T-helper 1 cell treated with Interleukin-12 subunit alpha and Interleukin-12 subunit beta and Interleukin-4 antibody, amounts not matched to agents 30 ng/mL and 1 ng/mL, for 36 hours (primary cell): ENCODE results near the gene PPP3CB. TPM values are rescaled to one million over a fixed set of nuclear protein-coding genes. Genes with fewer than 3 reads are reported as not detected.
"Not testable (repeated sequence)": the region's sequence is repeated elsewhere in the genome, so short reads cannot be mapped to it uniquely, and the experiment has no call there.

Experiments
- intact Hi-C: fragments of 100-400 bp; cut with micrococcal nuclease; formaldehyde crosslinking; loops from one replicate; pipeline ENCODE4 v1.15.1; 2024
- total RNA-seq: library from RNA; stranded (reverse); gene quantifications from 2 replicates; pipeline ENCODE4 v1.2.3, GENCODE V29; 2022

Gene PPP3CB
- total RNA-seq, 1 donor from 2014 or later = 48.9 TPM

GRCh38 chr10:73423309-73423708, 72.5 kb downstream of the PPP3CB start:
- intact Hi-C loops = no loop called here

- intact Hi-C loops = loop anchor here (10.0 kb wide), 2 partner anchors 738 to 1698 kb away; partner anchors contain the start of genes ADK, AP3M1 and SAMD8
Measured at GRCh38 chr10:73416571-73416970, 79.3 kb downstream of the PPP3CB start.

GRCh38 chr10:73414230-73414945, 81.4 kb downstream of the PPP3CB start:
- intact Hi-C loops = loop anchor here (1.0 to 10.0 kb wide), 10 partner anchors 56 to 1700 kb away; partner anchors contain the start of genes ADK, AP3M1, CFAP70 and MICU1

- intact Hi-C loops = loop anchor here (1.0 to 10.0 kb wide), 13 partner anchors 55 to 1701 kb away; partner anchors contain the start of genes ADK, AP3M1, CFAP70 and DNAJC9
Measured at GRCh38 chr10:73413528-73414229, 82.1 kb downstream of the PPP3CB start, which contains the start of gene ANXA7. Gene ANXA7 (minus strand): TSS chr10:73414058. CDS start chr10:73400856, 13,202 bp downstream.

- intact Hi-C loops = loop anchor here (1.0 to 10.0 kb wide), 8 partner anchors 166 to 1702 kb away; partner anchors contain the start of genes ADK, AP3M1, DNAJC9 and ECD
Measured at GRCh38 chr10:73413108-73413527, 82.7 kb downstream of the PPP3CB start.

- intact Hi-C loops = loop anchor here (5.0 to 10.0 kb wide), 5 partner anchors 361 to 1704 kb away; partner anchors contain the start of genes ADK, AP3M1, MICU1 and SAMD8
Measured at GRCh38 chr10:73410897-73411296, 84.9 kb downstream of the PPP3CB start.

GRCh38 chr10:73408978-73409521, 86.8 kb downstream of the PPP3CB start:
- intact Hi-C loops = no loop called here

- intact Hi-C loops = no loop called here
Measured at GRCh38 chr10:73408061-73408460, 87.8 kb downstream of the PPP3CB start.

- intact Hi-C loops = no loop called here
Measured at GRCh38 chr10:73407495-73407894, 88.3 kb downstream of the PPP3CB start.

- intact Hi-C loops = no loop called here
Measured at GRCh38 chr10:73406846-73407245, 89.0 kb downstream of the PPP3CB start.

GRCh38 chr10:73405556-73405955, 90.3 kb downstream of the PPP3CB start:
- intact Hi-C loops = no loop called here

GRCh38 chr10:73404690-73405089, 91.1 kb downstream of the PPP3CB start:
- intact Hi-C loops = no loop called here

GRCh38 chr10:73401636-73402035, 94.2 kb downstream of the PPP3CB start:
- intact Hi-C loops = no loop called here

- intact Hi-C loops = no loop called here
Measured at GRCh38 chr10:73399063-73399462, 96.8 kb downstream of the PPP3CB start.

GRCh38 chr10:73398024-73398423, 97.8 kb downstream of the PPP3CB start:
- intact Hi-C loops = no loop called here

GRCh38 chr10:73394325-73394724, 101.5 kb downstream of the PPP3CB start:
- intact Hi-C loops = not testable (repeated sequence)

GRCh38 chr10:73388228-73388627, 107.6 kb downstream of the PPP3CB start:
- intact Hi-C loops = no loop called here

- intact Hi-C loops = no loop called here
Measured at GRCh38 chr10:73386583-73386982, 109.2 kb downstream of the PPP3CB start.
